ENCODE data around the gene RAD21L1. TPM values are rescaled to one million over a fixed set of nuclear protein-coding genes. Genes with fewer than 3 reads are reported as not detected.
A peak's percentile ranks its signal among the peaks of the same experiment; 100 is the strongest.

Gene RAD21L1
- total RNA-seq, 1 donor from 2014 or later: not detected

DNA sequence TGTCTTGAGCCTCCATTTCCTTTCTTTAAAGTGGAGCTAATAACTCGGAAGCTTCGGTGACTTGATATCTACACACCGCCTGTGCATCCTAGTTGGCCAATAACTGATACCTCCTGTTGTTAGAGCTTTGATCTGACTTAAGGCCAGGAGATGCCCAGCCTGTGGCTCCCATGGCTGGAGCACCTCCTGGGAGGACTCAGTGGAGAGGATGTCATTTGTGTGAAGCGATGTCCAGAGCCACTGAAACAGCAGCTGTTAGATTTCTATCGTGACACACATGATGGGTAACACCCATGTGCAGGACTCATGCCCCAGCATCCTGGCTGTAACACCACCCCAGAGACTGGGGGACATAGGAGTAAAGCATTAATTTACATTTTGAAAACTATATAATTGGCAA, 72.3 kb downstream of the RAD21L1 start:
- TF ChIP-seq EZH2 (IDR thresholded peaks at IDR 0.05) (no peak), EZH2phosphoT487 (IDR thresholded peaks at IDR 0.05) (no peak)
- TF ChIP-seq, protein P1, sequence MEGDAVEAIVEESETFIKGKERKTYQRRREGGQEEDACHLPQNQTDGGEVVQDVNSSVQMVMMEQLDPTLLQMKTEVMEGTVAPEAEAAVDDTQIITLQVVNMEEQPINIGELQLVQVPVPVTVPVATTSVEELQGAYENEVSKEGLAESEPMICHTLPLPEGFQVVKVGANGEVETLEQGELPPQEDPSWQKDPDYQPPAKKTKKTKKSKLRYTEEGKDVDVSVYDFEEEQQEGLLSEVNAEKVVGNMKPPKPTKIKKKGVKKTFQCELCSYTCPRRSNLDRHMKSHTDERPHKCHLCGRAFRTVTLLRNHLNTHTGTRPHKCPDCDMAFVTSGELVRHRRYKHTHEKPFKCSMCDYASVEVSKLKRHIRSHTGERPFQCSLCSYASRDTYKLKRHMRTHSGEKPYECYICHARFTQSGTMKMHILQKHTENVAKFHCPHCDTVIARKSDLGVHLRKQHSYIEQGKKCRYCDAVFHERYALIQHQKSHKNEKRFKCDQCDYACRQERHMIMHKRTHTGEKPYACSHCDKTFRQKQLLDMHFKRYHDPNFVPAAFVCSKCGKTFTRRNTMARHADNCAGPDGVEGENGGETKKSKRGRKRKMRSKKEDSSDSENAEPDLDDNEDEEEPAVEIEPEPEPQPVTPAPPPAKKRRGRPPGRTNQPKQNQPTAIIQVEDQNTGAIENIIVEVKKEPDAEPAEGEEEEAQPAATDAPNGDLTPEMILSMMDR (IDR thresholded peaks at IDR 0.05): no peak
- no peaks in the 10 kb centered on the region for H3K9me3 Mint-ChIP-seq

DNA sequence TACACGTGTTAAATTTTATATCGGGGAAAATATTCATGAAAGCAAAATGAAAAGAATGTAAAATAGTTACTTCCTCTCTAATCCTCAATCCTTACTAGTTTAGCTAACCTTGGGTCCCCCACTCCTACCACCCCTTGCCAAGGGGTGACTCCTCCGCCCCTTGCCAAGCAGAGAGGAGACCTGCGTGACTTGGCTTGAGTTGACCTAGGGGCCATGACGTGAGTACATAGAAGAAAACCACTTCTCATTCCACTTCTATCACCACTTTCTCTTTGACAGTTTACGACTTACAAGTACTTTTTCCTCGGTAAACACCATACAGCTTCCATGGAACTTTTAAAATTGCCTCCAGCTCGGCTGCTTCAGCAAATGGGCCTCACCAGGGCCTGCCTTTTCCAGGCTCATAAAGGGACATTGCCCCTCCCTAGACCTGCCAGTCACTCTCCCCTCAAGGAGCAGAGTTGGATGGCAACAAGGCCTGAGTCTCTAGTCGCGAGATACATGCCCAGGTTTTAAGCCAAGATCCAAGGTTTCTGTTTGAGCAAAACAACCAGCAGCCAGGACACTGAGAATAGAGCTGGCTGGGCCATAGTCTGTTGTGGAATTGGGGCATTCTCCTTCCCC, 73.2 kb downstream of the RAD21L1 start:
- Histone ChIP-seq H3K4me2 (no peak overlapping the region), H3K9ac (no peak overlapping the region), H3K79me2 (ENCODE audit: low read depth) (no peaks in the 10 kb centered on the region), H3K27ac (no peak overlapping the region), H3K9me3 (ENCODE audit: low read depth) (no peaks in the 10 kb centered on the region), H3K4me3 (no peak overlapping the region), H3K4me1 (peaks cover 8% of the 10 kb centered on the region), H3F3A (ENCODE audit: low read depth) (no peaks in the 10 kb centered on the region), H4K20me1 (ENCODE audit: low read depth) (no peaks in the 10 kb centered on the region), H3K27me3 (no peaks in the 10 kb centered on the region), H3K36me3 (no peaks in the 10 kb centered on the region), H2AFZ (replicated peaks) (no peak overlapping the region)
- TF ChIP-seq, protein P1 (IDR thresholded peaks at IDR 0.05): no peak
- TF ChIP-seq EZH2phosphoT487 (IDR thresholded peaks at IDR 0.05) (no peak), EZH2 (IDR thresholded peaks at IDR 0.05) (no peak)
- no peak overlapping the region for H3K4me3 Mint-ChIP-seq
- H3K27me3 Mint-ChIP-seq (ENCODE audit: insufficient read depth, low read depth): no peaks in the 10 kb centered on the region
- DNase-seq (ENCODE audit: low spot score): no peak
- H3K36me3 Mint-ChIP-seq: no peaks in the 10 kb centered on the region
- peaks cover 6% of the 10 kb centered on the region for H3K4me1 Mint-ChIP-seq
- no peaks in the 10 kb centered on the region for H3K9me3 Mint-ChIP-seq
- H3K27ac Mint-ChIP-seq: no peak overlapping the region

More for the DNA sequence above, 72.3 kb downstream of the RAD21L1 start:
- no peak for DNase-seq (ENCODE audit: low spot score)
- Histone ChIP-seq H3F3A (ENCODE audit: low read depth) (no peaks in the 10 kb centered on the region), H3K36me3 (no peaks in the 10 kb centered on the region), H2AFZ (replicated peaks) (no peak overlapping the region), H3K27me3 (no peaks in the 10 kb centered on the region), H3K9ac (no peak overlapping the region), H3K4me2 (no peak overlapping the region), H4K20me1 (ENCODE audit: low read depth) (no peaks in the 10 kb centered on the region), H3K4me1 (peaks cover 10% of the 10 kb centered on the region), H3K9me3 (ENCODE audit: low read depth) (no peaks in the 10 kb centered on the region), H3K27ac (no peak overlapping the region), H3K79me2 (ENCODE audit: low read depth) (no peaks in the 10 kb centered on the region), H3K4me3 (no peak overlapping the region)
- Mint-ChIP-seq H3K4me3 (no peak overlapping the region), H3K27ac (no peak overlapping the region), H3K27me3 (ENCODE audit: insufficient read depth, low read depth) (no peaks in the 10 kb centered on the region), H3K36me3 (no peaks in the 10 kb centered on the region), H3K4me1 (peaks cover 8% of the 10 kb centered on the region)

DNA sequence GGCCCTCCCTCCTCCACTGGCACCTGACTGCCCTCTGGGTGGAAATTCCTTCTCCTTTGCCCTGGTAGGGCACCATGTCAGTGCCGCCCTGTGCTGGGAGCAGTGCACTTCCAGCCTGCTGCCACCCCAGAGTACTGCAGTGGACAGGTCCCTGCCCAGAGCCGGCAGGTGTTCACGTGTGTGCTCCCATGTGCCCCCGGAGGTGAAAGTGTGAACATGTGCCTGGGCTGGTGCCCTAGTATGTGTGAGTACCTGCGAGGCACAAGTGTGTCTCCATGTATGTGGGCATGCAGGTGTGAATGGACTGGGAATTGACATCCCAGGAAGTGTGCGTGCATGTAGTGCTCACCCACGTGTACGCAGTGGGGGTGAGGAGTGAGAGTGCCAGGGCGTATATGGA, 73.7 kb downstream of the RAD21L1 start:
- Histone ChIP-seq H3K4me3 (no peak overlapping the region), H3K36me3 (no peaks in the 10 kb centered on the region), H3K4me1 (peaks cover 8% of the 10 kb centered on the region), H3K9ac (no peak overlapping the region), H3K27ac (no peak overlapping the region), H4K20me1 (ENCODE audit: low read depth) (no peaks in the 10 kb centered on the region), H3F3A (ENCODE audit: low read depth) (no peaks in the 10 kb centered on the region), H3K4me2 (no peak overlapping the region), H3K27me3 (no peaks in the 10 kb centered on the region), H2AFZ (replicated peaks) (no peak overlapping the region), H3K9me3 (ENCODE audit: low read depth) (no peaks in the 10 kb centered on the region), H3K79me2 (ENCODE audit: low read depth) (no peaks in the 10 kb centered on the region)
- Mint-ChIP-seq H3K4me1 (peaks cover 6% of the 10 kb centered on the region), H3K27ac (no peak overlapping the region), H3K9me3 (no peaks in the 10 kb centered on the region), H3K4me3 (peak overlapping the region; percentile 25), H3K36me3 (no peaks in the 10 kb centered on the region), H3K27me3 (ENCODE audit: insufficient read depth, low read depth) (no peaks in the 10 kb centered on the region)
- peak; percentile 45 for DNase-seq (ENCODE audit: low spot score)
- TF ChIP-seq EZH2 (IDR thresholded peaks at IDR 0.05) (no peak), EZH2phosphoT487 (IDR thresholded peaks at IDR 0.05) (no peak)
- TF ChIP-seq, protein P1 (IDR thresholded peaks at IDR 0.05): peak; percentile 45
